Right cardiac atrium (tissue), 5 donors: ENCODE data around the gene GALNT8. TPM values are rescaled to one million over a fixed set of nuclear protein-coding genes. Genes with fewer than 3 reads are reported as not detected.
A peak's percentile ranks its signal among the peaks of the same experiment; 100 is the strongest.

Source experiments
- ATAC-seq, 2 donors: fragments of 200-7000 bp; cut with Tn5 transposase; one replicate each; pipeline versions ENCODE4 v1.8.0 to v1.9.1; 2020; ENCODE audit warnings: moderate library complexity in 2 of 2, mild to moderate bottlenecking in 1 of 2
- DNase-seq, 3 donors: peaks; one replicate each; pipeline ENCODE4 v3.0.0-alpha.2; 2020
- H3K27ac ChIP-seq: one replicate; pipeline ENCODE4 v1.5.1; 2013; ENCODE audit warnings: mild to moderate bottlenecking, low read length, control low read depth, moderate library complexity
- H3K27me3 ChIP-seq: one replicate; pipeline ENCODE4 v1.6.1; 2013; ENCODE audit not compliant: control insufficient read depth, insufficient read depth
- H3K4me1 ChIP-seq: one replicate; pipeline ENCODE4 v1.6.1; 2013; ENCODE audit warnings: low read length; ENCODE audit not compliant: control insufficient read depth, insufficient read depth
- H3K4me3 ChIP-seq: one replicate; pipeline ENCODE4 v1.5.1; 2013; ENCODE audit warnings: low read length, control low read depth
- H3K9me3 ChIP-seq: one replicate; pipeline ENCODE4 v1.6.1; 2013; ENCODE audit warnings: low read length; ENCODE audit not compliant: control insufficient read depth
- WGBS: extraction: QIAGEN DNeasy Blood & Tissue Kit; methylation state at CpG from one replicate; pipeline ENCODE4 v1.1.7; 2013; 5-methylcytosine and 5-hydroxymethylcytosine counted together
- intact Hi-C, 4 donors: fragments of 100-400 bp; cut with DNase I; formaldehyde crosslinking; loops; one replicate each; pipeline versions ENCODE4 v1.11.0 to v1.14.0; 2022 to 2023
- long read RNA-seq, 4 donors: library from polyadenylated mRNA; unstranded; transcript quantifications; one replicate each; pipeline ENCODE4 v2.0.0, GENCODE V29; 2020 to 2021
- polyA plus RNA-seq: library from polyadenylated mRNA; stranded (reverse); fragments of 200-250 nt; gene quantifications from one replicate; pipeline ENCODE4 v1.2.3, GENCODE V29; 2013
- total RNA-seq, 4 donors: library from RNA; stranded (reverse); fragmentation: NEBNext Ultra II Directional; extraction: Animal tissue kit (Norgen Biotek cat#: 25700); gene quantifications; one replicate each; pipeline ENCODE4 v1.2.1, GENCODE V29; 2021
- donor health status: healthy with polysubstance abuse.
- donor health status: DM: no; HTN: yes; CAD: no.
- donor health status: DM: no; HTN: no; CAD: no.
- donor health status: DM: no; HTN: yes; CAD: no; lungs with severe emphysema.
- donor health status: DM: yes; HTN: yes; CAD: no.

Gene GALNT8, protein sequence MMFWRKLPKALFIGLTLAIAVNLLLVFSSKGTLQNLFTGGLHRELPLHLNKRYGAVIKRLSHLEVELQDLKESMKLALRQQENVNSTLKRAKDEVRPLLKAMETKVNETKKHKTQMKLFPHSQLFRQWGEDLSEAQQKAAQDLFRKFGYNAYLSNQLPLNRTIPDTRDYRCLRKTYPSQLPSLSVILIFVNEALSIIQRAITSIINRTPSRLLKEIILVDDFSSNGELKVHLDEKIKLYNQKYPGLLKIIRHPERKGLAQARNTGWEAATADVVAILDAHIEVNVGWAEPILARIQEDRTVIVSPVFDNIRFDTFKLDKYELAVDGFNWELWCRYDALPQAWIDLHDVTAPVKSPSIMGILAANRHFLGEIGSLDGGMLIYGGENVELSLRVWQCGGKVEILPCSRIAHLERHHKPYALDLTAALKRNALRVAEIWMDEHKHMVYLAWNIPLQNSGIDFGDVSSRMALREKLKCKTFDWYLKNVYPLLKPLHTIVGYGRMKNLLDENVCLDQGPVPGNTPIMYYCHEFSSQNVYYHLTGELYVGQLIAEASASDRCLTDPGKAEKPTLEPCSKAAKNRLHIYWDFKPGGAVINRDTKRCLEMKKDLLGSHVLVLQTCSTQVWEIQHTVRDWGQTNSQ
- total RNA-seq (10 to 100 TPM in 1 of 4 donors, 1 to 10 TPM in 3; 5.3 to 10.3 (median 7.7) TPM), polyA plus RNA-seq (3.5 TPM)
- long read RNA-seq, donor 1, full-length matches to known transcripts, result 5 of 7 reads
- long read RNA-seq, donor 1, partial matches to known transcripts, result 0 of 7 reads
- long read RNA-seq, donor 1, other reads (novel, unspliced or antisense), result 2 of 7 reads
- long read RNA-seq, donor 2, full-length matches to known transcripts, result 4 of 11 reads
- long read RNA-seq, donor 2, partial matches to known transcripts, result 0 of 11 reads
- long read RNA-seq, donor 2, other reads (novel, unspliced or antisense), result 7 of 11 reads
- long read RNA-seq, donor 3, full-length matches to known transcripts, result 3 of 11 reads
- long read RNA-seq, donor 3, partial matches to known transcripts, result 0 of 11 reads
- long read RNA-seq, donor 3, other reads (novel, unspliced or antisense), result 8 of 11 reads
- long read RNA-seq, donor 4, full-length matches to known transcripts, result 5 of 10 reads
- long read RNA-seq, donor 4, partial matches to known transcripts, result 1 of 10 reads
- long read RNA-seq, donor 4, other reads (novel, unspliced or antisense), result 4 of 10 reads

GRCh38 chr12:4719821-4720636 is at the start of gene GALNT8:
GALNT8 (plus strand) TSS chr12:4720400; CDS start chr12:4720678, 278 bp downstream.
- DNase-seq (no peak), ATAC-seq (no peak)
- no peaks in the 10 kb centered on the region for H3K27me3 ChIP-seq
- no peaks in the 10 kb centered on the region for H3K4me1 ChIP-seq
- no peak within 1 kb of the TSS for H3K27ac ChIP-seq
- no peak within 1 kb of the TSS for H3K4me3 ChIP-seq
- intact Hi-C loops, result no loop called here
- 73% methylated on average over 18 of the region's 18 CpGs for WGBS
- H3K9me3 ChIP-seq, result no peaks in the 10 kb centered on the region

- Histone ChIP-seq H3K4me3 (no peak overlapping the region), H3K27me3 (no peaks in the 10 kb centered on the region), H3K4me1 (no peaks in the 10 kb centered on the region), H3K9me3 (no peaks in the 10 kb centered on the region), H3K27ac (no peak overlapping the region)
- 86% methylated on average over 2 of the region's 2 CpGs for WGBS
- DNase-seq, result no peak
- ATAC-seq, result no peak
- intact Hi-C loops, result no loop called here
These were observed 40.5 kb upstream of the GALNT8 start for GRCh38 chr12:4679711-4680110.

GRCh38 chr12:4681732-4682131 is 38.5 kb upstream of the GALNT8 start:
- Histone ChIP-seq H3K27me3 (no peaks in the 10 kb centered on the region), H3K9me3 (no peaks in the 10 kb centered on the region), H3K27ac (no peak overlapping the region), H3K4me3 (no peak overlapping the region), H3K4me1 (no peaks in the 10 kb centered on the region)
- DNase-seq (no peak), ATAC-seq (no peak)
- intact Hi-C loops, result no loop called here
- WGBS, result 98% methylated on average over 3 of the region's 3 CpGs

DNA sequence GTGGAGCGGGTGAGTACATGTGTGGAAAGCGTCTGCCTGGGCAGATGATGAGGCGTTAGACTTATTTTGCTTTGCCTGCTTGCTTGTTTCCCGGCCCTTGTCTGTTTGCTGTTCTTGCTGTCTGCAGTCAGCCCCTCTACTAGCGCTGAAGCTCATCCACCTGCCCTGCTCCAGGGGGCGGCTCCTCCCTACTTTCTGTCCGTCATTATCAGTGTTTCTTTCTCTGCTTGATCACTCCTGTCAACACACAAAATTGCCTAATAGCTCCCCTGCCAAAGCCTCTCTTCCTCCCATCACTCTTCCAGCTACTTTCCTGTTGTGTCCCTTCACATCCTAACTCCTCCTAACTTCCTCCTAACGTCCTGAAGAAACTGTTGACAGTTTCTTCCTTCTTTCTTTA is 34.9 kb upstream of the GALNT8 start:
- Histone ChIP-seq H3K4me3 (no peak overlapping the region), H3K27ac (no peak overlapping the region), H3K4me1 (no peaks in the 10 kb centered on the region), H3K9me3 (no peaks in the 10 kb centered on the region), H3K27me3 (no peaks in the 10 kb centered on the region)
- 69% methylated on average over 8 of the region's 8 CpGs for whole genome bisulfite sequencing
- intact Hi-C loops, result no loop called here
- ATAC-seq (peak in 1 of 2 donors; percentile 51), DNase-seq (no peak)

DNA sequence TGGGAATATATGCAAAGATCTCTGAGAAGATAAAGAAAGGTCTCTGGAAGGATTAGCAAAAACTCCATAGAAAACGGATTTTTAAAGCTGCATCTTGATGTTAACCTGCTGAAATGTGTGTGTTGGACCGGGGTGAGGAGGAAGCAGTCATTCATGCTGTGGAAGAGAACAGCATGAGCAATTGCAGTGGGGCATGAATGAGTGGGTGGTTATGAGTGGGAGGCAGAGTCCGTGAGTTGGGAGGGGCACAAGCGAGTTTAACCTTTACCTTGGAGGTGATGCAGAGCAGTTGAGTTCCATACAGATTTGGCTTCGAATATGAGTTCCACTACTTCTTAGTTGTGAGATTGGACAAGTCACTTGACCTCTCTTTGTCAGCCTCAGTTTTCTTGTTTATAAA is 29.4 kb upstream of the GALNT8 start:
- intact Hi-C loops, result no loop called here
- H3K27ac ChIP-seq, result no peak overlapping the region
- H3K27me3 ChIP-seq, result no peaks in the 10 kb centered on the region
- no peaks in the 10 kb centered on the region for H3K4me1 ChIP-seq
- H3K9me3 ChIP-seq, result no peaks in the 10 kb centered on the region
- no peak for DNase-seq
- no peak overlapping the region for H3K4me3 ChIP-seq
- WGBS, result 96% methylated on average over 5 of the region's 5 CpGs
- no peak for ATAC-seq

- DNase-seq (peak; percentile 77 to 88 (median 78)), ATAC-seq (peak; percentile 90 to 95)
- H3K9me3 ChIP-seq, result no peaks in the 10 kb centered on the region
- intact Hi-C loops, result no loop called here
- whole genome bisulfite sequencing, result 31% methylated on average over 10 of the region's 10 CpGs
- no peaks in the 10 kb centered on the region for H3K27me3 ChIP-seq
- peak overlapping the region; percentile 72 for H3K27ac ChIP-seq
- H3K4me1 ChIP-seq, result no peaks in the 10 kb centered on the region
- peak overlapping the region; percentile 21 for H3K4me3 ChIP-seq
These were observed 19.6 kb upstream of the GALNT8 start for GRCh38 chr12:4700621-4701026.

DNA sequence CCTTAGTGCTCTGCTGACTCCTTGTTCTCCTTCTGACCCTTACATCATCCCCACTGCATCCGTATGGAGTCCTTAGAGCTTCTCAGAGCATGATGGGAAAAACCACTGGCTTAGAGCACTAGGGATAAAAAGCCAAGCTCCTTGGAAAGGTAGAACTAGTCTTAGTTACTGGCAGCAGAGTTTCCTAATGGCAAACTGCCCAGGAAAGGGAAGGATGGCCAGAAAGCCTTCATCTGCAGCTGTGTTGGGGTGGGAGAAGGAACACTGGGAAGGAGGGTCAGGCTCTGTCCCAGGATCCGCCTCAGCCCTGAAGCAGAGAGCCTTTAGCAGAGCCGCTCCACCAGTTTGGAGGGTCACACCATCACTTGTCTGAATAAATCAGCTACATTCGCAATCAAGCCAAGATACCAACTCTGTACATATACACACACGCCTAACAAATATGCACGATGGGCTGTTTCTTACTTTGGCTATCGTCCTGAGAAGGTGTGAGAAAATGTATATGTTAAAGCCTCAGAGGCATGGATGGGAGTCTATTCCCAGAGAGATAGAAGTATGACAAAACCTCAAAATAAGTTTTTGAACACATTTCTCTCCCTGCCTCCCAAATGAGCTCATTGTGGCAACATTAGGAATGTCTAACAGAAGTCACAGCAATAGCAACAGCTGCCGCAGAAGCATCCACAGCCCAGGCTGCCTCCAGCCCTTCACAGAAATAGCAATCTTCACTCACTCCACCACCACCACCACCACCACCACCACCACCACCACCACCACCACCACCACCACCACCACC is 18.6 kb upstream of the GALNT8 start:
- 57% methylated on average over 8 of the region's 8 CpGs for WGBS
- intact Hi-C loops, result no loop called here
- Histone ChIP-seq H3K4me3 (no peak overlapping the region), H3K9me3 (no peaks in the 10 kb centered on the region), H3K27me3 (no peaks in the 10 kb centered on the region), H3K27ac (no peak overlapping the region), H3K4me1 (no peaks in the 10 kb centered on the region)
- DNase-seq, result peak; percentile 27 to 76 (median 55)
- peak; percentile 71 to 87 for ATAC-seq

- Histone ChIP-seq H3K4me3 (no peak overlapping the region), H3K27ac (no peak overlapping the region), H3K9me3 (no peaks in the 10 kb centered on the region), H3K4me1 (no peaks in the 10 kb centered on the region), H3K27me3 (no peaks in the 10 kb centered on the region)
- WGBS, result 97% methylated on average over 5 of the region's 5 CpGs
- intact Hi-C loops, result no loop called here
- ATAC-seq, result no peak
- DNase-seq, result no peak
These were observed 16.5 kb upstream of the GALNT8 start for GRCh38 chr12:4703676-4704075.

- intact Hi-C loops, result no loop called here
- no peak for ATAC-seq
These were observed 14.4 kb upstream of the GALNT8 start for GRCh38 chr12:4705824-4706223.

GRCh38 chr12:4707306-4707705 is 12.9 kb upstream of the GALNT8 start:
- Histone ChIP-seq H3K27me3 (no peaks in the 10 kb centered on the region), H3K27ac (no peak overlapping the region), H3K9me3 (no peaks in the 10 kb centered on the region), H3K4me1 (no peaks in the 10 kb centered on the region), H3K4me3 (no peak overlapping the region)
- no peak for DNase-seq
- no peak for ATAC-seq
- 85% methylated on average over 2 of the region's 2 CpGs for WGBS
- intact Hi-C loops, result no loop called here

More at GRCh38 chr12:4705824-4706223, 14.4 kb upstream of the GALNT8 start:
- H3K4me3 ChIP-seq, result no peak overlapping the region
- no peaks in the 10 kb centered on the region for H3K4me1 ChIP-seq
- no peak overlapping the region for H3K27ac ChIP-seq
- no peaks in the 10 kb centered on the region for H3K27me3 ChIP-seq
- DNase-seq, result no peak
- H3K9me3 ChIP-seq, result no peaks in the 10 kb centered on the region
